ENCODE measurements around the gene KDM7A.
"Not testable (repeated sequence)": the region's sequence is repeated elsewhere in the genome, so short reads cannot be mapped to it uniquely, and the experiment has no call there.

KDM7A gene

DNA sequence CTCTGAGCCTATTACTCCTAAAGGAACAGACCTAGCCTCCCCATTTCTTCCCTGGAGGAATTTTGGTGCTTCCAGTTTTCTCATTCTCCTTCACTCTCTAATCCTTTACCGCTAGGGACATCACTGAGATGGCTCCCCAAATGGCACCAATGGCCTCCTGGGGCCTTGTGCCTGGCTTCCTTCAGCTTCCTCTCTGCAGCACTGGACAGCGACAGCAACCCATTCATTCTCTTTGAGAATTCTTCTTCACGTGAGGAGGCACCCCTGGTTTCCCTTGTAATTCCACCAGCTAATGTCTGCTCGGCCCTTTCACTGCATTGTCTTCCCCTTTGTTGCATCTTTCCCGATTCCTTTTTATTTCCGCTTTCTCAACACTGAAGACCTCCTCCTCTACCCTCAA is 24.6 kb upstream of the KDM7A start:
- no peak for DNase-seq

DNA sequence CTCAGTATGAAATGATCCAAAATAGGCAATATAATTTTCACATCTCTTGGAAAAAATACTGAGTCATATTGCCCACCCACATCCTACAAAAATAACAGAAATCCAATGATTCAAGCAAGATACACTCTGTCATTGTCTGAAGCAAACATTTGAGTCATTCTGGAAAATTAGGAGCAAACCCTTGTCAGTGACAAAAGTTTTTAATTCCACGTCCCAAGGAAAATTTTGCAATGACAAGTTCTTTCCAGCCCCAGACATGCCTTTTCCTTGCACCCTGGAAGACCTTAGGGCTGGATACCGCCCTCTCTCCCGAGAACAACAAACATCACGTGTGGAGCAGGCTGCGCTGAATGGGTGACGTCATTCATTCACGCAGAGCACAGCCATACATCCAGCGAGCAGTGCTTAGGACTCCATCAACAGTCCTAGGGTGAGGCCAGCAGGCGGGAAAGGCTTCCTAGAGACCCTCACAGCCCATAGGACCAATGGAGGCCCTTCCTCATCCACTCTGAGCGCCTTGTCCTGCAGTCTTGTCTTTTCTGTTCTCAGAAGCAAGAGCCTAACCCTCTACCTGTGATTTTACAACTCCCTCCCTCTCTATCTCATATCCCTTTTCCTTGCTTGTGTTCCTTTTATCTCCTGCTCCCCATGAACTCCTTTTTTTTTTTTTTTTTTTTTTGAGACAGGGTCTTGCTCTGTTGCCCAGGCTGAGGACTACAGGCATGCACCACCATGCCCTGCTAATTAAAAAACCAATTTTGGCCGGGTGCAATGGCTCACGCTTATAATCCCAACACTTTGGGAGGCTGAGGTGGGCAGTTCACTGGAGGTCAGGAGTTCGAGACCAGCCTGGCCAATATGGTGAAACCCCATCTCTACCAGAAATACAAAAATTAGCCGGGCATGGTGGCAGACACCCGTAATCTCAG is 23.5 kb upstream of the KDM7A start:
- peak in 6 of 56 donors; percentile 10 to 23 (median 12) for DNase-seq

- no peak for DNase-seq
These were observed 21.2 kb upstream of the KDM7A start for GRCh38 chr7:140197938-140198337.

- no peak for DNase-seq
These were observed 20.6 kb upstream of the KDM7A start for GRCh38 chr7:140197218-140197890.

DNA sequence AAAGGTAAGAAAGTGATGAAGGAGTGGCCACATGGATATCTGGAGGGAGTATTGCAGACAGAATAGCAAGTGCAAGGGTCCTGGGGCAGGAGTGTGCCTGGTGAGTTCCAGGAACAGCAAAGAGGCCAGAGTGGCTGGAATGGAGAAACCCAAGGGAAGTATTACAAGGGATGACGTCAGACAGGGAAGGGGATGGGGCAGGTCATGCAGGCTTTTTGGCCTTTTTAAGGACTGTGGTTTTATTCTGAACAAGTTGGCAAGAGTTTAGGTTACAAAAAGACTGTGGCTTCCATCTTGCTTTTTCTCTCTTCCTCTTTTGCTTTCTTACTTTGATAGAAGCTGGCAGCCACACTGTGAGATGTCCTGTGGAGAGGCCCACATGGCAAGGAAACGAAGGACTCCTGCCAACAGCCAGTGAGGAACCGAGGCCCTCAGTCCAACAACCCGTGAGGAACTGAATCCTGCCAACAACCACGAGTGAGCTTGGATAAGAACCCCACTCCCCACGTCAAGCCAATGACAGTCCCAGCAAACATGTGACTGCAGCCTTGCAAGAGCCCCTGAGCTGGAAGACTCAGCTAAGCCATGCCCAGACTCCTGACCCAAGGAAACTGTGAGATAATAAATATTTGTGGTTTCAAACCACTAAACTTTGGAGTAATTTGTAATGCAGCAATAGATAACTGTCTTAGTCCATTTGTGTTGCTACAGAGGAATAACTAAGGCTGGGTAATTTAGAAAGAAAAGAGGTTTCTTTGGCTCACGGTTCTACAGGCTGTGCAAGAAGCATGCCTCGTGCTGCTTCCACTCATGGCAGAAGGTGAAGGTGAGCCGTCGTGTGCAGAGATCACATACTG is 19.8 kb upstream of the KDM7A start:
- peak in 1 of 56 donors; percentile 7 for DNase-seq

GRCh38 chr7:140195859-140196258 is 19.1 kb upstream of the KDM7A start:
- no peak for DNase-seq

- no peak for DNase-seq
These were observed 15.8 kb upstream of the KDM7A start for GRCh38 chr7:140192620-140193019.

GRCh38 chr7:140192176-140192575 is 15.4 kb upstream of the KDM7A start:
- DNase-seq, result no peak

- no peak for DNase-seq
These were observed 13.8 kb upstream of the KDM7A start for GRCh38 chr7:140190588-140190987.

- no peak for DNase-seq
These were observed 13.1 kb upstream of the KDM7A start for GRCh38 chr7:140189917-140190316.

- no peak for DNase-seq
These were observed 6.1 kb upstream of the KDM7A start for GRCh38 chr7:140182917-140183316.

GRCh38 chr7:140179339-140179738 is 2.6 kb upstream of the KDM7A start:
- DNase-seq, result no peak

DNA sequence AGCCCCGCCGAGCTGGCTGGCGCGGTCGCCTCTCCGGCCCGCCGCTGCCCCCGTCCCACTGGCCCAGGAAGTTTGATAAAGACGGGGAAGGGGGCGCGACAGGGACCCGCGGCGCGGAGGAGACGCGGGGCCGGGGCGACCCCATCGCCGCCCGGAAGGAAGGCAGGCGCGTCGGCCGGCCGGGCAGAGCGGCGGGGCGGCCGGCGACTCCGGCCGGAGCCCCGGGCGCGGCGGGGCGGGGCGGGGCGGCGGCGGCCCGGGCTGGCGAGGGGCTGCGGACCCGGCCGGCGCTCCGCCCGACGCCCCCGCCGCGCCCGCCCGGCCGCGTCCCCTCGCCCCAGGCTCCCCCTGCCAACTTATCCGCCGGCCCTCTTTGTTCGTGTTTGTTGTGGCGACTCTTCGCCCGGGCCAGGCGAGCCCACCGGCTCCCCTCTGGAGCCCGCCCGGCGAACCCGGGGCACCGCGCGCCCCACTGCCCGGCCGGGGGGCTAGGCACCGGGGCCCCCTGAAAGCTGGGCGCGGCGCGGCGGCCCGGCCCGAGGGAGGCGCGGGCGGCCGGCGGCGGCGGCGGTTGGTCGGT is 571 bp downstream of the KDM7A start:
- DNase-seq, result peak in 1 of 56 donors; percentile 12

DNA sequence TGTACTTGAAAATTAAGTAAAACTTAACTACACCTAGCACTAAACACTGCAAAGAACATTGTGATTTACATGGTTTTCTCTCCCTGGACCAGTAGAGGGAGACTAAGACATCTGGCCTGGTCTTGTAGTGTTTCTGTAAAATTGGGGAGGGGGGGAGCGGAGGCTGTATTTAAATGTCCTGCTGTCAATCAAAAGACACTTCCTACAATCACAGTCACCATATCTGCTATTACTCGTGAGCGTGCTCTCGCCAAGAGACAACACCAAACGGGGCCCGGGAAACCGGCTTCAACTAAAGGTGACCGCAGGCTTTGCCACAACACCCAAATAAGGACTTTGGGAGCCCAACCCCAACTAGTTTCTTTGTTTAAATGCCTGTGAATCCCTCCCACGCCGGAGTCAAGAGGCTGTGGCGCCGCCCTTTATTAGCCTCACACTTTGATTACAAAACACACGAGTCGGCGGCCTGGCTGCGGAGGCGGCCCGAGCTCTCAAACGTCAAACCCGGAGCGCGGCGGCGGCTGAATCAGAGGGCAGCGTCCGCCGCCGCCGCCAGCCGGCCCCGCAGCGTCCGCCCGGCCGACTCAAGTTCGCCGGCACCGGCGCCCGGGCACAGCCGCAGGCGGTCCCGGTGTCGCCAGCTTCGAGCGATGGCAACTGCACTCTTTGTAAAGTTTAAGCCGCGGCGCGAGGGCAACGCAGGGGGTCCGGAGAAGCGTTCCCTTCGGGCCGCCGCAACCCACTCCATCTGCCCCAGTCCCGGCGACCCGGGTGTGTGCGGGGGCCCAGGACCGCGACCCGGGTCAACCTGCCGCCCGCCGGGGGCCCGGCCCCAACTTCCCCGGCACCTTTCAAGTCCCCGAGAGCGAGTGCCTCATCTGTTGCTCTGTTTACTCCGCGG is 1.3 kb downstream of the KDM7A start:
- peak; percentile 8 to 89 (median 70) for DNase-seq

DNA sequence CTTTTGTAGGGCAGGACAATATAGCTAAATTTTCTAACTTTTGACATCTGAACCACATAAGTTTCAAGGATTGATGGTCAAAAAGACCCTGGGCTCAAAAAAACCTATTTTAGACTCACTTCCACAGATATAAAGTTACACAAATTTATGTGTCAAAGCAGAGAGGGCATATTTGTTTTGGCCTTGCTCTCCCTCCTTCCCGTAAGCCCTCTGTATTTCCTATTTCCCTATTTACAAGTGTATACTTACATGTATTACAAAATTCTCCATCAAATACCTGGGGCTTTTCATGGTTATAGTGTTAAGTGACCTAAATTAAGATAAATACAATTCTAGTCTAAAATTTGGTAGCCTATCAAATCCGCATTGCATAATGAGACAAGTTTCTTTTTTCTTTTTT is 2.6 kb downstream of the KDM7A start:
- no peak for DNase-seq

- DNase-seq, result no peak
These were observed 6.4 kb downstream of the KDM7A start for GRCh38 chr7:140170375-140170774.

GRCh38 chr7:140168816-140169215 is 8.0 kb downstream of the KDM7A start:
- DNase-seq, result no peak

GRCh38 chr7:140165422-140165821 is 11.4 kb downstream of the KDM7A start:
- DNase-seq, result no peak

- DNase-seq, result not testable (repeated sequence)
These were observed 14.7 kb downstream of the KDM7A start for GRCh38 chr7:140162081-140162480.

DNA sequence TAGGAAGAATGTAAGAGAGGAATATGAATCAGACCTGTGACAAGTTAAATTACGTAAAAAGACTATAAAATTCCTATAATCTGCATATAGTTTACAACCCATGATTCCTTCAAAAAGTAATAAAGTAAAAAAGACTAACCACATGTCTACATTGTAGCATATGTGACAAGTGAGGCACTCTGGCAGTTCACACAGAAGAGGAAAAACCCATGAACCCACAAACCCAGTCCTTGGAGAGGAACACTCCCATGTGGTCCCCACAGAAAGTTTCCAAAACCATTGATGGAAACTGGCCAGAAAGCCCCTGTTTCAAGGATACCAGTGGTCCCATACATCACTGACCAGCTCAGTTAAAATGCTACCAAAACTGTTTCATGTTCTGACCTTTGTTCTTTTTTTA is 15.7 kb downstream of the KDM7A start:
- DNase-seq, result no peak

Data from amygdala (tissue), 56 donors.